Transverse colon (tissue), 4 donors: Measurements from ENCODE around the gene CLDN20. TPM values are rescaled to one million over a fixed set of nuclear protein-coding genes. Genes with fewer than 3 reads are reported as not detected.

Experiments
- DNase-seq: peaks from one replicate; pipeline ENCODE4 v3.0.0-alpha.2; 2019
- H3K27ac ChIP-seq, 4 donors: fragments of 200-600 bp; sonication (generic); 2 replicates each; pipeline ENCODE4 v1.5.1; 2016 to 2018; ENCODE audit warnings: inconsistent platforms in 4 of 4
- H3K27me3 ChIP-seq: fragments of 200-600 bp; sonication (generic); 2 replicates; pipeline ENCODE4 v1.5.1; 2017; ENCODE audit warnings: inconsistent platforms
- H3K36me3 ChIP-seq, 4 donors: fragments of 200-600 bp; sonication (generic); 2 replicates each; pipeline ENCODE4 v1.5.1; 2017 to 2019; ENCODE audit warnings: inconsistent platforms in 4 of 4
- H3K4me1 ChIP-seq, 4 donors: fragments of 200-600 bp; sonication (generic); 2 replicates each; pipeline ENCODE4 v1.5.1; 2017 to 2020; ENCODE audit warnings: inconsistent platforms in 4 of 4
- H3K4me3 ChIP-seq, 4 donors: fragments of 200-600 bp; sonication (generic); 1 replicate in 1 of 4; 2 replicates in 3 of 4; pipeline versions ENCODE4 v1.5.1 to v1.6.1; 2017 to 2019; ENCODE audit warnings: inconsistent platforms in 4 of 4
- H3K9me3 ChIP-seq, 2 donors: fragments of 200-600 bp; sonication (generic); 2 replicates each; pipeline ENCODE4 v1.5.1; 2017 to 2019; ENCODE audit warnings: inconsistent platforms in 2 of 2
- EP300 ChIP-seq: sonication (generic); formaldehyde crosslinking; IDR thresholded peaks from one replicate; pipeline ENCODE4 v1.6.1; 2017; ENCODE audit warnings: antibody characterized with exemption, low read depth
- POLR2A ChIP-seq: fragments of 450-650 bp; IDR thresholded peaks from one replicate; pipeline ENCODE4 v1.6.1; 2016; ENCODE audit warnings: antibody characterized with exemption, mild to moderate bottlenecking, moderate library complexity
- POLR2AphosphoS5 ChIP-seq, 3 donors: sonication (generic); formaldehyde crosslinking; IDR thresholded peaks; one replicate each; pipeline ENCODE4 v1.6.1; 2016; ENCODE audit warnings: antibody characterized with exemption in 3 of 3
- WGBS, 2 donors: methylation state at CpG; one replicate each; pipeline ENCODE4 v1.1.5; 2018; ENCODE audit warnings: low coverage in 1 of 2; 5-methylcytosine and 5-hydroxymethylcytosine counted together
- in situ Hi-C, 4 donors: fragments of 200-750 bp; cut with MboI; loops; one replicate each; pipeline versions ENCODE4 v1.15.0 to v1.15.1; 2017; ENCODE audit warnings: low sequenced_read_pairs in 3 of 4, low pct_ligation_motif_present in 1 of 4, low pct_unique_long_range_greater_than_20kb in 1 of 4
- intact Hi-C: fragments of 100-400 bp; cut with DNase I; formaldehyde crosslinking; loops from one replicate; pipeline ENCODE4 v1.15.1; 2023; ENCODE audit warnings: low total_unique reads
- total RNA-seq, 4 donors: library from RNA; depleted of rRNA; stranded (reverse); fragments of >200 nt; gene quantifications; one replicate each; pipeline ENCODE4 v1.1.0, GENCODE V29; 2016
- TF ChIP-seq, protein P1 (sequence below), 5 experiments: fragments of 200-600 bp in 3 of 5; fragments of 450-650 bp in 2 of 5; sonication (generic) in 3 of 5; IDR thresholded peaks; 1 replicate in 2 of 5; 2 replicates in 3 of 5; pipeline ENCODE4 v1.5.1; 2016 to 2017; ENCODE audit warnings: antibody characterized with exemption in 5 of 5, inconsistent platforms in 3 of 5, mild to moderate bottlenecking in 2 of 5, moderate library complexity in 1 of 5

Gene CLDN20
- total RNA-seq, 4 donors from 2014 or later: not detected

GRCh38 chr6:155248008-155249001, 15.5 kb upstream of the CLDN20 start:
- peak overlapping the region in 3 of 4 donors; percentile 3 to 69 (median 20) for H3K27ac ChIP-seq
- no peaks in the 10 kb centered on the region for H3K9me3 ChIP-seq
- no peaks in the 10 kb centered on the region for H3K36me3 ChIP-seq
- no peak for TF ChIP-seq POLR2AphosphoS5 (IDR thresholded peaks at IDR 0.05)
- TF ChIP-seq, protein P1, sequence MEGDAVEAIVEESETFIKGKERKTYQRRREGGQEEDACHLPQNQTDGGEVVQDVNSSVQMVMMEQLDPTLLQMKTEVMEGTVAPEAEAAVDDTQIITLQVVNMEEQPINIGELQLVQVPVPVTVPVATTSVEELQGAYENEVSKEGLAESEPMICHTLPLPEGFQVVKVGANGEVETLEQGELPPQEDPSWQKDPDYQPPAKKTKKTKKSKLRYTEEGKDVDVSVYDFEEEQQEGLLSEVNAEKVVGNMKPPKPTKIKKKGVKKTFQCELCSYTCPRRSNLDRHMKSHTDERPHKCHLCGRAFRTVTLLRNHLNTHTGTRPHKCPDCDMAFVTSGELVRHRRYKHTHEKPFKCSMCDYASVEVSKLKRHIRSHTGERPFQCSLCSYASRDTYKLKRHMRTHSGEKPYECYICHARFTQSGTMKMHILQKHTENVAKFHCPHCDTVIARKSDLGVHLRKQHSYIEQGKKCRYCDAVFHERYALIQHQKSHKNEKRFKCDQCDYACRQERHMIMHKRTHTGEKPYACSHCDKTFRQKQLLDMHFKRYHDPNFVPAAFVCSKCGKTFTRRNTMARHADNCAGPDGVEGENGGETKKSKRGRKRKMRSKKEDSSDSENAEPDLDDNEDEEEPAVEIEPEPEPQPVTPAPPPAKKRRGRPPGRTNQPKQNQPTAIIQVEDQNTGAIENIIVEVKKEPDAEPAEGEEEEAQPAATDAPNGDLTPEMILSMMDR (IDR thresholded peaks at IDR 0.05): peak; percentile 55 to 63 (median 59)
- intact Hi-C loops: loop anchor here (5.0 to 10.0 kb wide), 2 partner anchors 324 to 381 kb away; no protein-coding TSS in a partner anchor
- in situ Hi-C loops: loop anchor here (5.0 to 10.0 kb wide), 4 partner anchors 64 to 324 kb away; no protein-coding TSS in a partner anchor
- no peak overlapping the region for H3K4me3 ChIP-seq
- no peaks in the 10 kb centered on the region for H3K4me1 ChIP-seq
- H3K27me3 ChIP-seq: no peaks in the 10 kb centered on the region
- peak; percentile 42 for DNase-seq
- WGBS, 2 donors: 79 to 91% methylated on average over 1 to 30 of the region's 30 CpGs

DNA sequence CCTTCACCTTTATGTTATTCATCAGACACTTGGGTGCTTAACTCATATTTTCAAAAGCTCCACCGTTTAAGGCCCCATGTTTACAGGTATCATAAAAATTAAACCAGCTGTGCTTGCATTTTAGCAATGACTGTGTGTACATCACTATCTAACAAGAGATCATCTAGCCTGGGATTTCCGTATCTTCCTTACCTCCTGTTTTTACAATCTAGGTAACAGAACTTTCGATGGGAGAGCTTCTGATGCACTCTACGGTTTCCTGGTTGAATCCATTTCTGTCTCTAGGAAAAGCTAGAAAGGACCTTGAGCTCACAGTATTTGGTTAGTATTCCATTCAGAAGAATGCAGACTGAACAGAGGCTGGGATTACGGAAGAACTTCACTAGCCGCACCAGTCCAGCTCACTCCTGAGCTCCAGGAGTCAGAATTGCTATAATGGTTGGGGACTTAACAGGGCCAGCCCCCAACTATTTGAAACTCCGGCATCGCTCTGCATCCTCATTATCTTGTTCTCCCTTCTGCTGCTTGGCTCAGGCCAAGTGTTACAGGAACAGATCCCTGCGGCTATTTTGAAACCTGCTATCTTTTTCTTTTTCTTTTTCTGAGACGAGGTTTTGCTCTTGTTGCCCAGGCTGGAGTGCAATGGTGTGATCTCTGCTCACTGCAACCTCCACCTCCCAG, 13.0 kb upstream of the CLDN20 start:
- Histone ChIP-seq H3K27ac (no peak overlapping the region), H3K9me3 (no peaks in the 10 kb centered on the region), H3K27me3 (no peaks in the 10 kb centered on the region), H3K36me3 (peaks cover 0 to 12% (median 0%) of the 10 kb centered on the region in 4 donors), H3K4me3 (no peak overlapping the region), H3K4me1 (no peaks in the 10 kb centered on the region)
- in situ Hi-C loops (loop anchor here in 1 of 4 donors (25.0 kb wide), 1 partner anchor 314 kb away; no protein-coding TSS in a partner anchor), intact Hi-C loops (loop anchor here (5.0 kb wide), 1 partner anchor 74 kb away; no protein-coding TSS in a partner anchor)
- no peak for DNase-seq
- no peak for TF ChIP-seq POLR2AphosphoS5 (IDR thresholded peaks at IDR 0.05)
- TF ChIP-seq EP300: no peak
- TF ChIP-seq, protein P1 (IDR thresholded peaks at IDR 0.05): no peak
- no peak for TF ChIP-seq POLR2A
- 83 to 85% methylated on average over 3 to 10 of the region's 10 CpGs for WGBS, 2 donors

- WGBS, 2 donors: 92 to 95% methylated on average over 2 to 8 of the region's 8 CpGs
- TF ChIP-seq POLR2A: no peak
- H3K9me3 ChIP-seq: no peaks in the 10 kb centered on the region
- in situ Hi-C loops (loop anchor here in 1 of 4 donors (25.0 kb wide), 1 partner anchor 315 kb away; no protein-coding TSS in a partner anchor), intact Hi-C loops (loop anchor here (5.0 kb wide), 1 partner anchor 75 kb away; no protein-coding TSS in a partner anchor)
- H3K27ac ChIP-seq: no peak overlapping the region
- no peak overlapping the region for H3K4me3 ChIP-seq
- DNase-seq: no peak
- no peaks in the 10 kb centered on the region for H3K27me3 ChIP-seq
- peaks cover 0 to 16% (median 3%) of the 10 kb centered on the region in 4 donors for H3K36me3 ChIP-seq
- no peaks in the 10 kb centered on the region for H3K4me1 ChIP-seq
These were observed 11.2 kb upstream of the CLDN20 start for GRCh38 chr6:155252581-155252980.

- no peak overlapping the region for H3K4me3 ChIP-seq
- H3K36me3 ChIP-seq: peaks cover 0 to 16% (median 3%) of the 10 kb centered on the region in 4 donors
- no peak overlapping the region for H3K27ac ChIP-seq
- H3K9me3 ChIP-seq: no peaks in the 10 kb centered on the region
- intact Hi-C loops (loop anchor here (5.0 kb wide), 1 partner anchor 76 kb away; no protein-coding TSS in a partner anchor), in situ Hi-C loops (loop anchor here in 1 of 4 donors (25.0 kb wide), 1 partner anchor 316 kb away; no protein-coding TSS in a partner anchor)
- no peak for TF ChIP-seq POLR2A
- TF ChIP-seq EP300: no peak
- no peak for TF ChIP-seq POLR2AphosphoS5 (IDR thresholded peaks at IDR 0.05)
- TF ChIP-seq, protein P1 (IDR thresholded peaks at IDR 0.05): no peak
- H3K4me1 ChIP-seq: no peaks in the 10 kb centered on the region
- no peak for DNase-seq
- WGBS, 2 donors: 57 to 80% methylated on average over 1 of the region's 1 CpG
- no peaks in the 10 kb centered on the region for H3K27me3 ChIP-seq
These were observed 10.5 kb upstream of the CLDN20 start for GRCh38 chr6:155253337-155253736.
